OCI-LY1 (cell line): ENCODE measurements around the gene CSTB.

Experiments used
- H2AFZ ChIP-seq: fragments of 200-600 bp; sonication (generic), shearing (Covaris generic); 2 replicates; pipeline ENCODE4 v1.6.0; 2014; ENCODE audit warnings: antibody characterized with exemption, mild to moderate bottlenecking, low read length
- H3F3A ChIP-seq: fragments of 200-600 bp; sonication (generic), shearing (Covaris generic); 2 replicates; pipeline ENCODE4 v1.6.0; 2014; ENCODE audit warnings: mild to moderate bottlenecking, antibody characterized with exemption, low read length, moderate library complexity; ENCODE audit not compliant: insufficient read depth
- H3K27ac ChIP-seq: fragments of 200-600 bp; sonication (generic); 2 replicates; pipeline ENCODE4 v1.5.1; 2014; ENCODE audit warnings: low read length, mixed run types, mild to moderate bottlenecking, low read depth; ENCODE audit not compliant: poor library complexity, severe bottlenecking
- H3K27me3 ChIP-seq: fragments of 200-600 bp; sonication (generic); 2 replicates; pipeline ENCODE4 v1.6.0; 2014; ENCODE audit warnings: antibody characterized with exemption, mild to moderate bottlenecking, low read length, moderate library complexity; ENCODE audit not compliant: insufficient read depth
- H3K36me3 ChIP-seq: fragments of 200-600 bp; sonication (generic); 2 replicates; pipeline ENCODE4 v1.6.1; 2014; ENCODE audit warnings: mild to moderate bottlenecking, antibody characterized with exemption, low read length, moderate library complexity, mixed read lengths; ENCODE audit not compliant: insufficient read depth
- H3K4me1 ChIP-seq: fragments of 200-600 bp; sonication (generic); 2 replicates; pipeline ENCODE4 v1.5.1; 2014; ENCODE audit warnings: mild to moderate bottlenecking, low read length, moderate library complexity; ENCODE audit not compliant: insufficient read depth, severe bottlenecking
- H3K4me2 ChIP-seq: fragments of 200-600 bp; sonication (generic), shearing (Covaris generic); 2 replicates; pipeline ENCODE4 v1.6.1; 2014; ENCODE audit warnings: low read length
- H3K4me3 ChIP-seq: fragments of 200-600 bp; sonication (generic); 2 replicates; pipeline ENCODE4 v1.5.1; 2014; ENCODE audit warnings: low read length, low read depth, mild to moderate bottlenecking, mixed read lengths; ENCODE audit not compliant: poor library complexity, severe bottlenecking
- H3K79me2 ChIP-seq: fragments of 200-600 bp; shearing (Covaris generic); 2 replicates; pipeline ENCODE4 v1.6.1; 2016; ENCODE audit warnings: mixed run types, low read length, mixed read lengths; ENCODE audit not compliant: insufficient read depth
- H3K9ac ChIP-seq: fragments of 200-600 bp; sonication (generic), shearing (Covaris generic); 2 replicates; pipeline ENCODE4 v1.6.1; 2014; ENCODE audit warnings: mild to moderate bottlenecking, low read length, mixed read lengths
- H3K9me2 ChIP-seq: fragments of 200-600 bp; sonication (generic), shearing (Covaris generic); 2 replicates; pipeline ENCODE4 v1.6.1; 2014; ENCODE audit warnings: low read depth, mild to moderate bottlenecking, low read length, mixed read lengths
- H3K9me3 ChIP-seq: fragments of 200-600 bp; shearing (Covaris generic); 2 replicates; pipeline ENCODE4 v1.6.1; 2014; ENCODE audit warnings: low read length, mixed read lengths
- H4K20me1 ChIP-seq: fragments of 200-600 bp; sonication (generic), shearing (Covaris generic); 2 replicates; pipeline ENCODE4 v1.6.0; 2016; ENCODE audit warnings: mild to moderate bottlenecking, low read length; ENCODE audit not compliant: insufficient read depth
- EZH2 ChIP-seq: fragments of 200-600 bp; sonication (generic), shearing (Covaris generic); IDR thresholded peaks from 2 replicates; pipeline ENCODE4 v1.8.0; 2017; ENCODE audit warnings: borderline replicate concordance, mixed run types, mild to moderate bottlenecking, antibody characterized with exemption, low read length, moderate library complexity, mixed read lengths
- TF ChIP-seq, protein P1 (sequence below): fragments of 200-600 bp; sonication (generic), shearing (Covaris generic); IDR thresholded peaks from 2 replicates; pipeline ENCODE4 v1.5.1; 2017; ENCODE audit warnings: mild to moderate bottlenecking, antibody characterized with exemption, low read length, moderate library complexity, mixed read lengths

Gene CSTB

DNA sequence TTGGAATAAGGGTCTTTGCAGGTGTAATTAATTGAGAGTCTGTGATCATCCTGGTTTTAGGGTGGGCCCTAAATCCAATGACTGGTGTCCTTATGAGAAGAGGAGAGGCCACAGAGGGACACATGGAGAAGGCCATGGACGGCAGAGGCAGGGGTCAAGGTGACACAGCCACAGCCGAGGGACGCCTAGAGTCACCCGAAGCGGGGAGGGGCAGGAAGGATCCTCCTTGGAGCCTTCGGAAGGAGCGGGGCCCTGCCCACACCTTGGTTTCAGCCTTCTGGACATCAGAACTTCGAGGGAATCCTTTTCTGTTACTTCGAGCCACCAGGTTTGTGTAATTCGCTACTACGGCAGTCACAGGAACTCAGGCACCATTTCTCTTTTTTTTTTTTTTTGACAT is 44.4 kb upstream of the CSTB start:
- Histone ChIP-seq H3K79me2 (no peaks in the 10 kb centered on the region), H4K20me1 (no peaks in the 10 kb centered on the region), H3K36me3 (no peaks in the 10 kb centered on the region), H3K4me3 (no peak overlapping the region), H3K9me2 (no peaks in the 10 kb centered on the region), H3K27me3 (no peaks in the 10 kb centered on the region), H3F3A (no peaks in the 10 kb centered on the region), H2AFZ (no peak overlapping the region), H3K9ac (no peak overlapping the region), H3K4me2 (no peak overlapping the region), H3K27ac (no peak overlapping the region), H3K4me1 (peaks cover 29% of the 10 kb centered on the region), H3K9me3 (no peaks in the 10 kb centered on the region)
- TF ChIP-seq, protein P1, sequence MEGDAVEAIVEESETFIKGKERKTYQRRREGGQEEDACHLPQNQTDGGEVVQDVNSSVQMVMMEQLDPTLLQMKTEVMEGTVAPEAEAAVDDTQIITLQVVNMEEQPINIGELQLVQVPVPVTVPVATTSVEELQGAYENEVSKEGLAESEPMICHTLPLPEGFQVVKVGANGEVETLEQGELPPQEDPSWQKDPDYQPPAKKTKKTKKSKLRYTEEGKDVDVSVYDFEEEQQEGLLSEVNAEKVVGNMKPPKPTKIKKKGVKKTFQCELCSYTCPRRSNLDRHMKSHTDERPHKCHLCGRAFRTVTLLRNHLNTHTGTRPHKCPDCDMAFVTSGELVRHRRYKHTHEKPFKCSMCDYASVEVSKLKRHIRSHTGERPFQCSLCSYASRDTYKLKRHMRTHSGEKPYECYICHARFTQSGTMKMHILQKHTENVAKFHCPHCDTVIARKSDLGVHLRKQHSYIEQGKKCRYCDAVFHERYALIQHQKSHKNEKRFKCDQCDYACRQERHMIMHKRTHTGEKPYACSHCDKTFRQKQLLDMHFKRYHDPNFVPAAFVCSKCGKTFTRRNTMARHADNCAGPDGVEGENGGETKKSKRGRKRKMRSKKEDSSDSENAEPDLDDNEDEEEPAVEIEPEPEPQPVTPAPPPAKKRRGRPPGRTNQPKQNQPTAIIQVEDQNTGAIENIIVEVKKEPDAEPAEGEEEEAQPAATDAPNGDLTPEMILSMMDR: no peak
- no peak for TF ChIP-seq EZH2

- Histone ChIP-seq H3K9me3 (no peaks in the 10 kb centered on the region), H3K4me3 (no peak overlapping the region), H2AFZ (no peak overlapping the region), H3K4me2 (no peak overlapping the region), H3F3A (no peaks in the 10 kb centered on the region), H3K9me2 (no peaks in the 10 kb centered on the region), H3K4me1 (peaks cover 31% of the 10 kb centered on the region), H3K27me3 (no peaks in the 10 kb centered on the region), H3K79me2 (no peaks in the 10 kb centered on the region), H3K36me3 (no peaks in the 10 kb centered on the region), H3K27ac (no peak overlapping the region), H3K9ac (no peak overlapping the region), H4K20me1 (no peaks in the 10 kb centered on the region)
- TF ChIP-seq, protein P1: no peak
- no peak for TF ChIP-seq EZH2
Measured at GRCh38 chr21:43819511-43820405, 43.6 kb upstream of the CSTB start.

DNA sequence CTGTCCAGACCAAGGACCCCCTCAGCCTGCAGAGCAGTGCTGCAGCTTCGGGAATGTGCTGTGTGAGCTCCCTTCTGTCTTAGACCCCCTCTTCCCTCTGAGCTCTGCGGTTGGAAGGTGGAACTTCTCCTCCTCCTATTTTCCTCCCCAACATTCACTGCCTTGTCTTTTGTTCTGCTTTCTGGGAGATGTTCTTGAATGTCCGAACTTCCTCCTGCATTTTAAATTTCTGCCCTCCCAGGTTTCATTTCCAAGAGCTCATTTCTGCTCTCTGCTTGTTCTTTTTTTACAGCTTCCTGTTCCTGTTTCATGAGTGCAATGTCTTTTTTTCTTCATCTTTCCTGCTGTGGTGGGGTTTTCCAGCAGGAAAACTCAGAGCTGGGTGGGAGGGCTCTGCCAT is 42.6 kb upstream of the CSTB start:
- no peak overlapping the region for H3K4me3 ChIP-seq
- H3K27ac ChIP-seq: no peak overlapping the region
- H3K4me2 ChIP-seq: no peak overlapping the region
- TF ChIP-seq, protein P1: no peak
- TF ChIP-seq EZH2: no peak
- H3K36me3 ChIP-seq: no peaks in the 10 kb centered on the region
- no peaks in the 10 kb centered on the region for H3K27me3 ChIP-seq
- H4K20me1 ChIP-seq: no peaks in the 10 kb centered on the region
- peaks cover 31% of the 10 kb centered on the region for H3K4me1 ChIP-seq
- H3K79me2 ChIP-seq: no peaks in the 10 kb centered on the region
- no peak overlapping the region for H3K9ac ChIP-seq
- H3K9me3 ChIP-seq: no peaks in the 10 kb centered on the region
- H2AFZ ChIP-seq: no peak overlapping the region
- no peaks in the 10 kb centered on the region for H3F3A ChIP-seq
- H3K9me2 ChIP-seq: no peaks in the 10 kb centered on the region
